HG03378 (cell line): Measurements from ENCODE around the gene KLHL10.
"Not testable (repeated sequence)": the region's sequence is repeated elsewhere in the genome, so short reads cannot be mapped to it uniquely, and the experiment has no call there.

Source experiments
- ATAC-seq: cut with Tn5 transposase; IDR thresholded peaks from one replicate; pipeline ENCODE4 v1.9.1; 2021; ENCODE audit warnings: mild to moderate bottlenecking, moderate library complexity; ENCODE audit not compliant: unreplicated experiment

Gene KLHL10

DNA sequence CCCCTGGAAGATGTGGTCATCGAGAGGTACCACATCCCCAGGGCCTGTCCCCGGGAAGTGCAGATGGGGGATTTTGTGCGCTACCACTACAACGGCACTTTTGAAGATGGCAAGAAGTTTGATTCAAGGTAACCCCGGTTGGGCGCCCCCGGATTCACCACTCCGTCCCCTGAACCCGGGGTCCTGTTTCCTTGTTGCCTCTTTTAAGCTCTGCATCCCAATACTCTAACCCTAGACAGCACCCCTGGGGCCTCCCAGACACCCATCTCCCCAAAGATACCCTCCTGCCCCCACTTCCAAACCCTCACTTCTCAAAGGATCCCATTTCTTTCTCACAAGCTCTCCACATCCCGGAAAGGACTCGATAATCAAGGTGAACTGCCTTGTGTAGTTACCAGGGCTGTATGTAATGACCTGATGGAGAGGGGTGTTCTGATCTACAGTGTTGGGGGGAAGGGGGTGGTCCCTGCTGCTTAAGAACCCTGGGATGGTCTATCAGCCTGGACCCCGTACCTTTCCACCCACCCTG lies 24.4 kb upstream of the KLHL10 start:
- ATAC-seq, result no peak

DNA sequence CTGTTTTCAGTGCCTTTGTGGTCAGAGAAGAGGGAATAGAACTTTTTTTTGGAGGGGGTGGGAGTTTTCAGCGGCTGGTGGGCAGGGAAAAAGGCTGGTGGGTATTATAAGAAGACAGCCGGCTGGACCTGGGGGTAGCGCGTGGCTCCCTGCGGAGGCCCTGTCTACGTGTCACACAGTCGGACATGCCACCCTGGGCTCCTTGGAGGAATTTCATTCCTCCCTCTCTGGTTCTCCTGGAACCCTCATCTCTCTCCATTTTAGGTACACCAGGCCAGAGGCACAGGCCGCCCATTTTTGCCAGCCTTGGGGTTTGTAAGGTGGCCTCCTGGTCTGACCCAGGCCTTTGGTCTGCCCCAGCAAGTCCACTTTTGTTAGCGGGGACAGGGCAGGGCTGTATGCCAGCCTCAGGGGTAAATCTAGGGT lies 23.9 kb upstream of the KLHL10 start:
- no peak for ATAC-seq

DNA sequence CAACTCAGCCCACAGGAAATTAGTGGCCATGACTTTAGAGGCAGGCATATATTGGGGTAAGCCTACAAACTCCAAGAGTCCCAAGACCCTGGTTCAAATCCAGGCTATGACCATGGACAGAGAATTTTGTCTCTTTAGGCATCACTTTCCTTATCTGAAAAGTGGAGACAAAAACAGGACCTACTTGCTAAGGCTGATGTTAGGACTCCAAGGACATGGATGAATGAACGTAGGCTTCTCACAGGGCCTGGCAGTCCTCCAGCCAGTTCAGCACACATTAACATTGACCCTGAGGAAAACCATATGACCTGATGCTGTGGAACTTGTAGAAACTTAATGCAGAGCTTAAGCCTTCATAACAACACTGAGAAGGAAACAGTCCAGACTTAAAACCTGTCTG lies 23.4 kb upstream of the KLHL10 start:
- ATAC-seq, result no peak

DNA sequence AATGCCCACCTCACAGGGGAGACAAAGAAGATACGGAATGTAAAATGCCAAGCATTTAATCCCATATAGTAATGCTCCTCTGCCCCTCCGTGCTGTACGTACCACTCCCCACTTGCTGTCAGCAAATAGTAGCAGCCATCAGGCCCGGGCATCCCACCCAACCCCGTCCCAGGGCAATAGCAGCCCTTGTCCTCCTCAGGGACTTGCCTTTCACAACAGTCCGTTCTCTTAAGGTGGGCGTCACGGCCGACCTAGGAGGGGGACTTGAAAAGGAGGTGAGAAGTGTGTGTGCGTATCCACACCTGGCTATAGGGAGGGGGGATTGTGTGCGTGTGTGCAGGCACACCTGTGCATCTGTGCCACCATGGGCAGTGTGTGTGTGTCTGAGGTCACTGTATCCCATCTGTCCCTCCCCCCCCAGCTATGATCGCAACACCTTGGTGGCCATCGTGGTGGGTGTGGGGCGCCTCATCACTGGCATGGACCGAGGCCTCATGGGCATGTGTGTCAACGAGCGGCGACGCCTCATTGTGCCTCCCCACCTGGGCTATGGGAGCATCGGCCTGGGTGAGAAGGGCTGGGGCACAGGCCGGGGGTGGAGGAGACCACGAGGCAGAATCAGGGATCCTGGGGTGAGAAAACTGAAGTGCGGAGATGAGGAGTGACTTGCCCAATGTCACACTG lies 20.8 kb upstream of the KLHL10 start:
- no peak for ATAC-seq

DNA sequence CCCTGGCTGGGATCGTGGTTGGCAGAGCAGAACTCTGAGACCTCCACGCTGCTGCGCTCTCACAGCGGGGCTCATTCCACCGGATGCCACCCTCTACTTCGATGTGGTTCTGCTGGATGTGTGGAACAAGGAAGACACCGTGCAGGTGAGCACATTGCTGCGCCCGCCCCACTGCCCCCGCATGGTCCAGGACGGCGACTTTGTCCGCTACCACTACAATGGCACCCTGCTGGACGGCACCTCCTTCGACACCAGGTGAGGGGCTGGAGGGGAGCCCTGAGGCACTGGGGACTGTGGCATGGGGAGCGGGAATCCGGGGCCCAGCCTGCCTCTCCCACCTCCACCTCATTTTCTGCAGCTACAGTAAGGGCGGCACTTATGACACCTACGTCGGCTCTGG lies 19.6 kb upstream of the KLHL10 start:
- ATAC-seq, result no peak

DNA sequence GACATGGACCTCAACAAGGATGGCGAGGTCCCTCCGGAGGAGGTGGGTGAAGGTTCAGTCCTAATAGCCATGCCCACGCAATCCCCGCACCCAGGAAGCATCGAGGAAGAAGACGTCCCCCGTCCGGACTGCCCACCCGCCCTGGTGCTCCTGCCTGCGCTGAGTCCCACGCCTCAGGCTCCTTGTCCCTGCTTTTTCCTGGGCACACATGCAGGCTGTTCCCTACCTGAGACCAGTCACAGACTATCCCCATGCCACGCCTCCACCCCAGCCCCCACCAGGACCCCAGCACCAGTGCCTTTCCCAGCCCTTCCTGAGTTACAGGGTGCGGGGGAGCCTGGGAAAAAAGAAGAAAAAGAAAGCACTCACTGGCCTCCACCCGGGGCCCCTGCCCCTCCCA lies 15.8 kb upstream of the KLHL10 start:
- no peak for ATAC-seq

DNA sequence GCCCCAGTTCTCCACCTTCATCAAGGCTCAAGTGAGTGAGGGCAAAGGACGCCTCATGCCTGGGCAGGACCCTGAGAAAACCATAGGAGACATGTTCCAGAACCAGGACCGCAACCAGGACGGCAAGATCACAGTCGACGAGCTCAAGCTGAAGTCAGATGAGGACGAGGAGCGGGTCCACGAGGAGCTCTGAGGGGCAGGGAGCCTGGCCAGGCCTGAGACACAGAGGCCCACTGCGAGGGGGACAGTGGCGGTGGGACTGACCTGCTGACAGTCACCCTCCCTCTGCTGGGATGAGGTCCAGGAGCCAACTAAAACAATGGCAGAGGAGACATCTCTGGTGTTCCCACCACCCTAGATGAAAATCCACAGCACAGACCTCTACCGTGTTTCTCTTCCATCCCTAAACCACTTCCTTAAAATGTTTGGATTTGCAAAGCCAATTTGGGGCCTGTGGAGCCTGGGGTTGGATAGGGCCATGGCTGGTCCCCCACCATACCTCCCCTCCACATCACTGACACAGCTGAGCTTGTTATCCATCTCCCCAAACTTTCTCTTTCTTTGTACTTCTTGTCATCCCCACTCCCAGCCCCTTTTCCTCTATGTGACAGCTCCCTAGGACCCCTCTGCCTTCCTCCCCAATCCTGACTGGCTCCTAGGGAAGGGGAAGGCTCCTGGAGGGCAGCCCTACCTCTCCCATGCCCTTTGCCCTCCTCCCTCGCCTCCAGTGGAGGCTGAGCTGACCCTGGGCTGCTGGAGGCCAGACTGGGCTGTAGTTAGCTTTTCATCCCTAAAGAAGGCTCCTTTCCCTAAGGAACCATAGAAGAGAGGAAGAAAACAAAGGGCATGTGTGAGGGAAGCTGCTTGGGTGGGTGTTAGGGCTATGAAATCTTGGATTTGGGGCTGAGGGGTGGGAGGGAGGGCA lies 15.1 kb upstream of the KLHL10 start:
- ATAC-seq, result no peak

DNA sequence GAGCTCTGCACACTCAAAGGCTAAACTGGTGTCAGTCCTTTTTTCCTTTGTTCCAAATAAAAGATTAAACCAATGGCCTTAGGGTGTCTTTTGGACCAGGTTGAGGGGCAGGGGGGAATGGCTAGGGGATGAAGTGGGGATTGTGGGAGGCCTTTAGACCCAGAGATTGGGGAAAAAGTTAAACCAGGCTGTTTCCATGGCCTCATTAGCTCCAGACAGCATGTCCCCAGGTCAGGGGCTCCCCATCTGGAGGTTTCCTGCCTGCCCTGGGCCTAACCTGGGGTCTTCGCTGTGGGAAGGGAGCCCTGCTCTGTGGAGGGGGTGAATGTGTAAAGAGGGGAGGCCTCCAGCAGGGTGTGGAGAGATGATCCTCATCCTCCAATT lies 14.5 kb upstream of the KLHL10 start:
- no peak for ATAC-seq

DNA sequence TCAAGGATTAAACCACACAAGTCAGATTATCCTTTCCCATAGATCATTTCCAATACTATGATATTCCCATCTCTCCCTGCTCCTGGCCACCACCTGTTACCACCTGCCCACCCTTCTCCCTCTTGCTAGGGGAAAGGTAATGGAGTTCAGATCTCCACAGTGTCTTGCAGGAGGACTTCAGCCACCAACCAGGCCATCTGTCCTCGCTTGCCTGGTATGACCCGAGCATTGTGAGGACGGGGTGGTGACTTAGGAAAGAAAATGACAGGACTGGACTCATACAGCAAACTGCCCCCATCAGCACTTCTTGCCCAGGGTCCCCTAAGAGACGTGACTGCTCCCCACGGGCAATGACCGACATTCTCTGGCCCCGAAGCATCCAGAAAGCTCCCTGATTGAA lies 14.0 kb upstream of the KLHL10 start:
- ATAC-seq, result no peak

DNA sequence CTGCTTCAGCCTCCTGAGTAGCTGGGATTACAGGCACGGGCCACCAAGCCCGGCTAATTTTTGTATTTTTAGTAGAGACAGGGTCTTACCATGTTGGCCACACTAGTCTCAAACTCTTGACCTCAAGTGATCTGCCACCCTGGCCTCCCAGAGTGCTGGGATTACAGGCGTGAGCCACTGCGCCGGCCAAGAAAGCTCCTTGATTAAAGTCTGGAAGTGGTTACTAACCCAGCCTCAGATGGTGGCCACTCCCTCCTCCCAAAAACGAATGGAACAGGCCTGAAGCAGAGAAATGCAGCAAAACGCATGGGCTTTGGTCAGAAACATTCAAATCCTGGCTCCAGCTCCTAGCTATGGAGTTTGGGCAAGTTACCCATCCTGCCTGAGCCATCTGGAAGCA lies 13.5 kb upstream of the KLHL10 start:
- ATAC-seq, result no peak

DNA sequence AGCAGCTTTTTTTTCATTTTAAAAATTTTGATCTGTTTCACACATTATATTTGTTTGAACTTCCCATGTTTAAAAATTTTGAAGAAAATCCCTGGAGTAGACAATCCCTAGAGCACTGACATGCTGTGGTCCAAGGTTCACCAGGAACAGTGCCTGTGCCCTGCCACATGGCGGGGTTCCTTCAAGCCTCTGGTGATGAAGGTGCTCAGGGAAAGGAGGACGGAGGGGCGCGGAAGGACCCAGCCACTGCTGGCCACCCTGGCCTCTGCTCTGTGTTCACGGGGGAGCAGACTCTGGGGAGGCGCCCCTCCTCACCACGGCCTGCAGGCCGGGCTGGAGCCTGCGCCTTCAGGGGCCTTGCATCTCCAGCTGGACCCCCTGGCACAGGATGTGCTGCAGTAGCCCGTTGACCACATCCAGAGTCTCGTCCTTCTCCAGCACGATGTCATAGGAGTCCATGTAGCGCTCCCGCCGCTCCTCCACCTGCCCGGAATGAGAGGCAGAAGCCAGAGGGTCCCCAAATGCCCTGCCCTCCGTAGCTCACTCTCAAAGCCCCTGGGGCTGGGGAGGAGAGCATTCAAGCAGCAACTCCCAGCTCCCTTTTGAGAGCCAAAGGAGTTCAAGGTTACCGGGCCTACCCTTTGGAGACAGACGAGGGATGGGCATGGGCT lies 12.3 kb upstream of the KLHL10 start:
- no peak for ATAC-seq

DNA sequence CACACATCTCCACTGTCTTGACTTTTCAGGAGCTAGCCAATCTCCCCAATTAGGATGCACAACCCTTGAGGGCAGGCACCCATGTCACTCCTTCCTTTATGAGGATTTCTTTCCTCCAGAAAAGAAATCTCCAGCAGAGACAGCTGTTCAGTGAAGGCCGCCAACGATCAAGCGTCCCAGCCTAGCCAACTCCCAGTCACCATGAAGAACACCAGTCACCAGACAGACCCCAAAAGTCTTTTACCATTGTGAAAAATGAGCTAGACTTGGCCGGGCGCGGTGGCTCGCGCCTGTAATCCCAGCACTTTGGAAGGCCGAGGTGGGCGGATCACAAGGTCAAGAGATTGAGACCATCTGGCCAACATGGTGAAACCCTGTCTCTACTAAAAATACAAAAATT lies 7.7 kb upstream of the KLHL10 start:
- ATAC-seq, result not testable (repeated sequence)

DNA sequence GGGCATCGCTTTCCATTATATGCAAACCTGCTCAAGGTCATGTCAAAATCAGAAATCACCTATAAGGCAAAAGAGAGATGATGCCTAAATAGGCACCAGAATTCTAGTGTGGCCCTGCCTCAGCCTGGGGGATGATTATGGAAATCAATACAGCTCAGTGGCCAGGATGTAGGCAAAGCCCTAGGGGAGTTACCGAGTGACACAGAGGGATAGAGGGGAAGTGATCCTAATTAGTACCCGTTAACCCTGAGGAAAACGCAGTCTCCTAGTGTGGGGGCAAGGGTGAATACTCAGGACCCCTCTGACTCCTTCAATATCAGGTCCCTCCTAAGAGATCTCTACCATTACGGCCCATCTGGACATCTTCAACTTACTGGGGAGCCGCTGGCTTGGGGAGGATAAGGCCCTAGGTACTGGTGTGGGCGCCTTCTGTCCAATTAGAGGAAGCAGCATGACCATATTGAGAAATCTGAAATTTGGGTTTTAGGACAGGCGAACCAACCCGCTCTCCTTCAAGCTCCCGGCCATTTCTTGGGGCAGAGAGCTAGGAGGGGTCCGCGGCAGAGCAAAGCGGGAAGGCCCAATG lies 2.3 kb upstream of the KLHL10 start:
- no peak for ATAC-seq

DNA sequence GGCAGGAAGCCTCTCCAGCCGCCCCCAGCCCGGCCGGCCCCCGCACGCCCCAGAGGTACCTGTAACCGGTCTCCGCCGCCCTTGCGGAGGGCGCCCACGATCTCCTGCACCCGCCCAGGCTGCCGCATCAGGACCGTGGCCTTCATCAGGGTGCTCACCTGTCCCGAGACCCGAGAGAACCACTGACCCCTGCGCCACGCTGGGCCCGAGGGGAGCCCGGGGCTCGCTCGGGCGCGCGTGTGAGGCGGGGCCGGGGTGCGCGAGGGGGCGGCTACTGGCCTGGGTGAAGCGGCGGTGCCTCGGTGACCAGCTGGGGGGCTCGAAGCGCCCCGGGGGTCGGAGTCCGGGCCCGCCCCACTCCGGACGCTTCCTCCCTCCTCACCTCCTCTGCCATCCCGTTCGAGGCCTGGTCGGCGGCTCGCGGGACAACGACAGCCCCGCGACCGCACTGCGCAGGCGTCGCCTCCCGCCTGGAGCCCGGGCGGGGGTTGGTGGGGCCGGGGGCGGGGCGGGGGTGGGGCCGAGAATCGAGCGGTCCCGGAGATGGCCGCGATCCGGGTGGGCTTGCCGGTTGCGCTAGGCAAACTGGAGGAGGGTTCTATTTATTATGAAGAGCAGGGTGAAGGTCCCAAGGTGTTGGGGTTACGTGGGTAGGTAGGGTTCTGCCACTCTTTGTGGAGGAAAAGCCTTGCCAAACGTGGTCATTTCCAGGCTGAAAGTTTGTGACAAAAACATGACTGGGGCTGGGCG lies 1.6 kb upstream of the KLHL10 start, which contains the start of gene NT5C3B:
Gene NT5C3B, minus strand, starts transcription at position 433 of the 750 bp plus-strand sequence. Its CDS starts 39 bp downstream, at position 394.
- ATAC-seq, result no peak

DNA sequence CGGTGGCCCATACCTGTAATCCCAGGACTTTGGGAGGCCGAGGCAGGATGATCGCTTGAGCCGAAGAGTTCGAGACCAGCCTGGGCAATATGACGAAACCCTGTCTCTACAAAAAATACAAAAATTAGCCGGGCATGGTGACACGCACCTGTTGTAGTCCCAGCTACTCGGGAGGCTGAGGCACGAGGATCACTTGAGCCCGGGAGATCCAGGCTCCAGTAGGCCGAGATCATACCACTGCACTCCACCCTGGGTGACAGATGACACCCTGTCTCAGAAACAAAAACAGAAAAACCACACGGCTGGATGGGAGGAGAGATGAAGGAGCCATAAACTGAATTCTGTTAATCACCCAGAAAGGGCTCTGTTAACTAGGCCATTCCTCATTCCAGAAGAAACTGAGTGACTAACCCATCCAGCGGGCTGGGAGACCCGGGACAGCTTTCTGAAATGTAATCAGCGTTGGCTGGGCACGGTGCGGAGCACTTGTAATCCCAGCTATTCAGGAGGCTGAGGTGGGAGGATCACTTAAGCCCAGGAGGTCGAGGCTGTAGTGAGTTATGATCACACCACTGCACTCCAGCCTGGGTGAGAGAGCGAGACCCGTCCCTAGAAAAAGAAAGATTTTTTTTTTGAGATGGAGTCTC lies 952 bp upstream of the KLHL10 start:
- ATAC-seq, result no peak

DNA sequence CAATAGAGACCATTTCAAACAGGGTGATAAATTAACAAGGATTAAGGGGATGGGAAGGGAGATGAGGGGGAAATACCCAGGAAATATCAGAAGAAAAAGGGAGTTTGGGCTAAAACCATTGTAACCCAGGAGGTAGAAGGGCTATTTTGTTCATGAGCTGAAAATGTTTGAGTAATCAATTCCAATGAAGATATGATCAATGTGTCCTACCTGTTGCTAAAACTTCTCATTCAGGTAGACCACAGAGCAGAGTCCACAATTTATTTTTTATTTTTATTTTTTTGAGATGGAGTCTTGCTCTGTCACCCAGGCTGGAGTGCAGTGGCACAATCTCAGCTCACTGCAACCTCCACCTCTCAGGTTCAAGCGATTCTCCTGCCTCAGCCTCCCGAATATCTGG lies 1.8 kb downstream of the KLHL10 start:
- ATAC-seq, result not testable (repeated sequence)

DNA sequence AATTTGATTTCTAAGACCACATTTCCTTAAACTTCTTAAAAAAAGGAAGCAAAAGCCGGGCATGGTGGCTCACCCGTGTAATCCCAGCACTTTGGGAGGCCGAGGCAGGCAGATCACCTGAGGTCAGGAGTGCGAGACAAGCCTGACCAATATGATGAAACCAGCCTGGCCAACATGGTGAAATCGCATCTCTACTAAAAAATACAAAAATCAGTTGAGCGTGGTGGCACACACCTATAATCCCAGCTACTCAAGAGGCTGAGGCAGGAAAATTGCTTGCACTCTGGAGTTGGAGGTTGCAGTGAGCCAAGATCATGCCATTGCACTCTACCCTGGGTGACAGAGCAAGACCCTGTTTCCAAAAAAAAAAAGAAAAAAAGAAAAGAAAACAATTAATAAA lies 3.2 kb downstream of the KLHL10 start:
- not testable (repeated sequence) for ATAC-seq

DNA sequence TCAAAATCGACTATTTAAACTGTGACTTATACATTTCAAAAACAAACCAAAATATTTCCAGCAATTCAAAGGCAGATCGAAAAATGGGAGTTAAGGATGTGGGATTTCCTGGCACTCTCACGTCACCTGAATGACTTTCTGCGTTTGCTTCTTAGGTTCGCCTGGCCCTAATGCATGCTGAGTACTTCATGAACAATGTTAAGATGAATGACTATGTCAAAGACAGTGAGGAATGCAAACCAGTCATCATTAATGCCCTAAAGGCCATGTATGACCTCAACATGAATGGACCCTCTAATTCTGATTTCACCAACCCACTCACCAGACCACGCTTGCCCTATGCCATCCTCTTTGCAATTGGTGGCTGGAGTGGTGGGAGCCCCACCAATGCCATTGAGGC lies 7.3 kb downstream of the KLHL10 start:
- no peak for ATAC-seq

DNA sequence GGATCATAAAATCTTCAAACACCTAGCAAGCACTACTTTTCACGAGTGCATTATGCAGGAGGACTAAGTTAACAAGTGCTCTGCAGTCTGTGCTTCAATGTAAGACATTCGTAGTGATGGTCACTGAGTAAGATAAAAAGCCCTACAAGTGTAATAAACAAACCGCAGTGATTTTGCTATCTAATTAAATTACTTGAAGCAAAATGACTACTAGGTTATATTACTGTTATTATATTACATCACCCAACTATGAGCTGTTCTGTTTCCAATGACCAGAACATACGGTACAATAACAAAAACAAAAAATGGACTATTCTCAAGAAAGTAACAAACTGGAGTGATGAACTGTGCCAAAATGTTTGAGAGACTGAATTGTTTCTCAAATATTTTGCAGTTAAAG lies 11.2 kb downstream of the KLHL10 start:
- ATAC-seq, result no peak
